Measurements from ENCODE around the gene SHCBP1. TPM values are rescaled to one million over a fixed set of nuclear protein-coding genes. Genes with fewer than 3 reads are reported as not detected.
"Not testable (repeated sequence)": the region's sequence is repeated elsewhere in the genome, so short reads cannot be mapped to it uniquely, and the experiment has no call there.

The SHCBP1 gene
- total RNA-seq, 1 donor from 2014 or later: 45.6 TPM

- H3K4me1 Mint-ChIP-seq (ENCODE audit: low read depth): peaks cover 45% of the 10 kb centered on the region
Observed at GRCh38 chr16:46586011-46586577, 35.1 kb downstream of the SHCBP1 start.

GRCh38 chr16:46583036-46583435 is 38.1 kb downstream of the SHCBP1 start:
- DNase-seq (ENCODE audit: low spot score): peak; percentile 17
- intact Hi-C loops (cut with micrococcal nuclease): no loop called here
- Mint-ChIP-seq H3K27ac (peak overlapping the region; percentile 24), H3K27me3 (ENCODE audit: low read depth) (no peaks in the 10 kb centered on the region), H3K9me3 (peaks cover 30% of the 10 kb centered on the region), H3K4me3 (ENCODE audit: low read depth) (no peak overlapping the region), H3K4me1 (ENCODE audit: low read depth) (peaks cover 44% of the 10 kb centered on the region), H3K36me3 (ENCODE audit: low read depth) (peaks cover 77% of the 10 kb centered on the region)

More at GRCh38 chr16:46586011-46586577, 35.1 kb downstream of the SHCBP1 start:
- H3K4me3 Mint-ChIP-seq (ENCODE audit: low read depth): no peak overlapping the region
- H3K27ac Mint-ChIP-seq: no peak overlapping the region
- H3K36me3 Mint-ChIP-seq (ENCODE audit: low read depth): peaks cover 98% of the 10 kb centered on the region
- H3K27me3 Mint-ChIP-seq (ENCODE audit: low read depth): no peaks in the 10 kb centered on the region
- no peak for DNase-seq (ENCODE audit: low spot score)
- H3K9me3 Mint-ChIP-seq: peaks cover 48% of the 10 kb centered on the region
- intact Hi-C loops (cut with micrococcal nuclease): no loop called here

GRCh38 chr16:46582313-46582712 is 38.9 kb downstream of the SHCBP1 start:
- Mint-ChIP-seq H3K36me3 (ENCODE audit: low read depth) (peaks cover 70% of the 10 kb centered on the region), H3K27me3 (ENCODE audit: low read depth) (no peaks in the 10 kb centered on the region), H3K9me3 (peaks cover 22% of the 10 kb centered on the region), H3K4me3 (ENCODE audit: low read depth) (no peak overlapping the region), H3K4me1 (ENCODE audit: low read depth) (peaks cover 39% of the 10 kb centered on the region), H3K27ac (no peak overlapping the region)
- intact Hi-C loops (cut with micrococcal nuclease): no loop called here
- DNase-seq (ENCODE audit: low spot score): no peak

GRCh38 chr16:46577988-46578579 is 43.1 kb downstream of the SHCBP1 start:
- no peak for DNase-seq (ENCODE audit: low spot score)
- intact Hi-C loops (cut with micrococcal nuclease): loop anchor here (10.0 kb wide), 1 partner anchor 57 kb away; no protein-coding TSS in a partner anchor
- no peak overlapping the region for H3K27ac Mint-ChIP-seq
- no peaks in the 10 kb centered on the region for H3K9me3 Mint-ChIP-seq
- H3K4me1 Mint-ChIP-seq (ENCODE audit: low read depth): peaks cover 21% of the 10 kb centered on the region
- H3K36me3 Mint-ChIP-seq (ENCODE audit: low read depth): peaks cover 29% of the 10 kb centered on the region
- no peaks in the 10 kb centered on the region for H3K27me3 Mint-ChIP-seq (ENCODE audit: low read depth)
- no peak overlapping the region for H3K4me3 Mint-ChIP-seq (ENCODE audit: low read depth)

GRCh38 chr16:46573834-46574159 is 47.4 kb downstream of the SHCBP1 start:
- no peaks in the 10 kb centered on the region for H3K27me3 Mint-ChIP-seq (ENCODE audit: low read depth)
- H3K4me3 Mint-ChIP-seq (ENCODE audit: low read depth): no peak overlapping the region
- no peak for DNase-seq (ENCODE audit: low spot score)

GRCh38 chr16:46573008-46573833 is 48.0 kb downstream of the SHCBP1 start:
- no peak overlapping the region for H3K4me3 Mint-ChIP-seq (ENCODE audit: low read depth)
- no peaks in the 10 kb centered on the region for H3K36me3 Mint-ChIP-seq (ENCODE audit: low read depth)
- H3K27me3 Mint-ChIP-seq (ENCODE audit: low read depth): peaks cover 2% of the 10 kb centered on the region
- intact Hi-C loops (cut with micrococcal nuclease): loop anchor here (10.0 kb wide), 1 partner anchor 62 kb away; no protein-coding TSS in a partner anchor
- no peak for DNase-seq (ENCODE audit: low spot score)
- no peaks in the 10 kb centered on the region for H3K9me3 Mint-ChIP-seq
- H3K4me1 Mint-ChIP-seq (ENCODE audit: low read depth): peaks cover 6% of the 10 kb centered on the region
- H3K27ac Mint-ChIP-seq: no peak overlapping the region

More at GRCh38 chr16:46573834-46574159, 47.4 kb downstream of the SHCBP1 start:
- intact Hi-C loops (cut with micrococcal nuclease): loop anchor here (10.0 kb wide), 1 partner anchor 61 kb away; no protein-coding TSS in a partner anchor
- no peak overlapping the region for H3K27ac Mint-ChIP-seq
- peaks cover 2% of the 10 kb centered on the region for H3K36me3 Mint-ChIP-seq (ENCODE audit: low read depth)
- H3K4me1 Mint-ChIP-seq (ENCODE audit: low read depth): peaks cover 6% of the 10 kb centered on the region
- no peaks in the 10 kb centered on the region for H3K9me3 Mint-ChIP-seq

GRCh38 chr16:46569231-46569735 is 51.9 kb downstream of the SHCBP1 start:
- Mint-ChIP-seq H3K27me3 (ENCODE audit: low read depth) (peaks cover 6% of the 10 kb centered on the region), H3K4me3 (ENCODE audit: low read depth) (no peak overlapping the region), H3K9me3 (no peaks in the 10 kb centered on the region), H3K36me3 (ENCODE audit: low read depth) (no peaks in the 10 kb centered on the region), H3K4me1 (ENCODE audit: low read depth) (peaks cover 6% of the 10 kb centered on the region), H3K27ac (no peak overlapping the region)
- no peak for DNase-seq (ENCODE audit: low spot score)
- intact Hi-C loops (cut with micrococcal nuclease): no loop called here

- intact Hi-C loops (cut with micrococcal nuclease): no loop called here
- no peak overlapping the region for H3K27ac Mint-ChIP-seq
- no peaks in the 10 kb centered on the region for H3K9me3 Mint-ChIP-seq
- peaks cover 10% of the 10 kb centered on the region for H3K27me3 Mint-ChIP-seq (ENCODE audit: low read depth)
- no peak for DNase-seq (ENCODE audit: low spot score)
- no peak overlapping the region for H3K4me3 Mint-ChIP-seq (ENCODE audit: low read depth)
- H3K36me3 Mint-ChIP-seq (ENCODE audit: low read depth): no peaks in the 10 kb centered on the region
- peaks cover 6% of the 10 kb centered on the region for H3K4me1 Mint-ChIP-seq (ENCODE audit: low read depth)
Observed at GRCh38 chr16:46568472-46569230, 52.5 kb downstream of the SHCBP1 start.

GRCh38 chr16:46562979-46563378 is 58.2 kb downstream of the SHCBP1 start:
- peaks cover 25% of the 10 kb centered on the region for H3K27me3 Mint-ChIP-seq (ENCODE audit: low read depth)
- no peak for DNase-seq (ENCODE audit: low spot score)
- H3K36me3 Mint-ChIP-seq (ENCODE audit: low read depth): no peaks in the 10 kb centered on the region
- H3K4me1 Mint-ChIP-seq (ENCODE audit: low read depth): no peaks in the 10 kb centered on the region
- intact Hi-C loops (cut with micrococcal nuclease): no loop called here
- H3K9me3 Mint-ChIP-seq: no peaks in the 10 kb centered on the region
- no peak overlapping the region for H3K4me3 Mint-ChIP-seq (ENCODE audit: low read depth)
- H3K27ac Mint-ChIP-seq: no peak overlapping the region

- H3K27ac Mint-ChIP-seq: no peak overlapping the region
- no peaks in the 10 kb centered on the region for H3K9me3 Mint-ChIP-seq
- no peak for DNase-seq (ENCODE audit: low spot score)
- no peaks in the 10 kb centered on the region for H3K36me3 Mint-ChIP-seq (ENCODE audit: low read depth)
- intact Hi-C loops (cut with micrococcal nuclease): no loop called here
- no peak overlapping the region for H3K4me3 Mint-ChIP-seq (ENCODE audit: low read depth)
- peaks cover 22% of the 10 kb centered on the region for H3K27me3 Mint-ChIP-seq (ENCODE audit: low read depth)
- peaks cover 7% of the 10 kb centered on the region for H3K4me1 Mint-ChIP-seq (ENCODE audit: low read depth)
Observed at GRCh38 chr16:46558018-46558417, 63.2 kb downstream of the SHCBP1 start.

GRCh38 chr16:46555951-46556350 is 65.2 kb downstream of the SHCBP1 start:
- Mint-ChIP-seq H3K36me3 (ENCODE audit: low read depth) (no peaks in the 10 kb centered on the region), H3K9me3 (no peaks in the 10 kb centered on the region), H3K27ac (no peak overlapping the region), H3K4me3 (ENCODE audit: low read depth) (no peak overlapping the region), H3K4me1 (ENCODE audit: low read depth) (peaks cover 7% of the 10 kb centered on the region), H3K27me3 (ENCODE audit: low read depth) (peaks cover 15% of the 10 kb centered on the region)
- intact Hi-C loops (cut with micrococcal nuclease): no loop called here
- no peak for DNase-seq (ENCODE audit: low spot score)

- not testable (repeated sequence) for H3K36me3 Mint-ChIP-seq (ENCODE audit: low read depth); H3K4me1 Mint-ChIP-seq (ENCODE audit: low read depth); H3K27ac Mint-ChIP-seq; H3K9me3 Mint-ChIP-seq; H3K4me3 Mint-ChIP-seq (ENCODE audit: low read depth)
- peak; percentile 24 for DNase-seq (ENCODE audit: low spot score)
- intact Hi-C loops (cut with micrococcal nuclease): loop anchor here (1.0 kb wide), 1 partner anchor 53 kb away; no protein-coding TSS in a partner anchor
- peaks cover 13% of the 10 kb centered on the region for H3K27me3 Mint-ChIP-seq (ENCODE audit: low read depth)
Observed at GRCh38 chr16:46554435-46554834, 66.7 kb downstream of the SHCBP1 start.

All from activated T-helper 2 cell treated with anti-CD3 and anti-CD28 coated beads, Interferon-gamma antibody, Interleukin-2, Interleukin-4, amounts not matched to agents 10 μg/mL and 5 μg/mL and 100 μg/mL, durations not matched to agents 14 hours and 24 hours and 36 hours (primary cell).